Cardiac septum (tissue), 1 donor: ENCODE results near the gene ZBTB47. TPM values are rescaled to one million over a fixed set of nuclear protein-coding genes. Genes with fewer than 3 reads are reported as not detected.
A peak's percentile ranks its signal among the peaks of the same experiment; 100 is the strongest.

Experiments used
- DNase-seq: peaks from one replicate; pipeline ENCODE4 v3.0.0-alpha.2; 2020; ENCODE audit warnings: low spot score
- intact Hi-C: fragments of 100-400 bp; cut with DNase I; formaldehyde crosslinking; loops from one replicate; pipeline ENCODE4 v1.14.0; 2022
- total RNA-seq: library from RNA; stranded (reverse); fragmentation: NEBNext Ultra II Directional; extraction: Animal tissue kit (Norgen Biotek cat#: 25700); gene quantifications from one replicate; pipeline ENCODE4 v1.2.1, GENCODE V29; 2021
- donor health status: DM: no; HTN: no; CAD: no.

The ZBTB47 gene
- total RNA-seq, 1 donor from 2014 or later = 202 TPM

DNA sequence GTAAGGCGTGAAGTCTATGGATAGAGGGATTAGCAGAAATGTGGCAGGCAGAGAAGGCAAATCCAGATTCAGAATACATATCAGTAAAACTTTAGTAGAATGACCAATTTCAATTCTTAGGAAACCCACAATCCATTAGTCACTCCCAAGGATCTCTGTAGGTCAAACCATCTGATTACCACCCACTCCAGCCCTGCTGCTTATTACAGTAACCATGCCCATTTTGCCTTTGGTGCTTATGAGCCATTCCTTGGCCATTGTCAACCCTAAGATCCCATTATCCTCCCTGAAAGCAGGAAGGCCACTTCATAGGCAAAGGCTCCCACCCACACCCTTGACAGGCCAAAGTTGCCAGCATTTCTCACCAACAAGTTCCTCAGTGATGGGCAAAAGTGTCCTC is 26.8 kb downstream of the ZBTB47 start:
- intact Hi-C loops = no loop called here
- DNase-seq = peak; percentile 36

DNA sequence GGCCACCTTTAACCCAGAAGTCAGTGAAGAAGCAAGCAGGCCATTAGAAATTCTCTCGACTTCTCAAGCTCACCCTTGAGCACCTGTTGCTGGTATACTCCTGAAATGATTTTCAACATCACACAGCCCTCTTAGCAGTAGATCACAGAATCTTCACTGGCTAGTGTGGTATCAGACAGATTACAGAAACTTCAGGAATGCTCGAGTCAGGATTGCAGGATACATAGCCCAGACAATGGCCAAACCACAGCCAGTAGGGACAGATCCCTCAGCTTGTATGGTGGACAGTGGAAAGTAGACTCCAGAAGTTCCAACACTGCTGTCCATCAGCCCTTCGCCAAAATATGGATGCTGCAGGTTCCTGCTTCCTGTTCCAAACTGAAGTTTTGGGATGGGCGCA is 27.3 kb downstream of the ZBTB47 start:
- DNase-seq = no peak
- intact Hi-C loops = no loop called here

DNA sequence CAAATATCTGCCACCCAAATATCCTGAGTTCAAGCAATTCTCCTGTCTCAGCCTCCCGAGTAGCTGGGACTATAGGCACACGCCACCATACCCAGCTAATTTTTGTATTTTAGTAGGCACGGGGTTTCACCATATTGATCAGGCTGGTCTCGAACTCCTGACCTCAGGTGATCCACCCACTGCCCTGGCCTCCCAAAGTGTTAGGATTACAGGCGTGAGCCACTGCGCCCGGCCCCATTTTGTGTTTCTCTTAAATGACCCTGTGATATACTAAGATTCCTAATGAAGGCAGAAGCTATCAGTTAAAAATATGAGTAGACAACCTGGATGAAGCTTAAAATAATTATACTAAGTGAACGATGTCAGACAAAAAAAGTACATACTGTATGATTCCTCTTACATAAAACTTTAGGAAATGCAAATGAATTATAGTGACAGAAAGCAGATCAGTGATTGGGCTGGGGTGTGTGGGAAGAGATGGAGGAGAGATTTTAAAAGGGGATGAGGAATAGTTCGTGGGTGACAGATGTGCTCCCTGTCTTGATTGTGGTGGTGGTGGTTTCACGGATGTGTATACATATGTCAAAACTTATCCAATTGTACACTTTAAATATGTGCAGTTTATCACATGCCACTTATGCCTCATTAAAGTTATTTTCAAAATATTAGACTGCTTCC is 28.0 kb downstream of the ZBTB47 start:
- intact Hi-C loops = loop anchor here (2.0 kb wide), 1 partner anchor 27 kb away; no protein-coding TSS in a partner anchor
- DNase-seq = peak; percentile 47

GRCh38 chr3:42682301-42683070 is 29.0 kb downstream of the ZBTB47 start:
- intact Hi-C loops = loop anchor here (2.0 kb wide), 1 partner anchor 28 kb away; no protein-coding TSS in a partner anchor
- DNase-seq = peak; percentile 24

DNA sequence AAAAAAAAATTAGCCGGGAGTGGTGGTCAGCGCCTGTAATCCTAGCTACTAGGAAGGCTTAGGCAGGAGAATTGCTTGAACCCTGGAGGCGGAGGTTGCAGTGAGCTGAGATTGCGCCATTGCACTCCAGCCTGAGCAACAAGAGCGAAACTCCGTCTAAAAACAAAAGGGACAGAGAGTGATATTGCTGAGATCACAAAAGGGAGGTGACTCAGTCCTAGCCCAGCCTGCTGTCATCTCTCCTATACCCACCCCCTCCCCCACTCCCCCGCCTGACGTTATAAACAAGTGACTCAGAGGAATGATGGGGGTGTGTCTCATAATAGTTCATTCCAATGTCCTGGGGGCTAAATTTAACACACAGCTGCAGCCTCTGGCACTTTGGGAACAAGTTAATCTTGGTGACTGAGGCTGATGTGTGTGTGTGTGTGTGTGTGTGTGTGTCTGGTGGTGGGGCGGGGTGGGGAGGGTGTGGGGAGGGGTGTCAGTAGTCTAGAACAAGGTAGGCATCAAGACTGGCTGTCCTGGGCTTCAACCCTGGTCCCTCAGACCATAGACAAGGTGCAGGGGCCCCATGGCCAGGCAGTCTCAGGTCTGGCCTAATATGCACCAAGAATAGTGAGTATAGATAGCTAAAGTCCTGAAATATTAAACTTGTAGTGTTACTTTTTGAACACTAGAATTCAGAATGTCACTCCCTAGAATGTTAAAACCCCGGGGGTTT is 30.5 kb downstream of the ZBTB47 start:
- intact Hi-C loops = loop anchor here (1.0 to 2.0 kb wide), 3 partner anchors 17 to 56 kb away; no protein-coding TSS in a partner anchor

DNA sequence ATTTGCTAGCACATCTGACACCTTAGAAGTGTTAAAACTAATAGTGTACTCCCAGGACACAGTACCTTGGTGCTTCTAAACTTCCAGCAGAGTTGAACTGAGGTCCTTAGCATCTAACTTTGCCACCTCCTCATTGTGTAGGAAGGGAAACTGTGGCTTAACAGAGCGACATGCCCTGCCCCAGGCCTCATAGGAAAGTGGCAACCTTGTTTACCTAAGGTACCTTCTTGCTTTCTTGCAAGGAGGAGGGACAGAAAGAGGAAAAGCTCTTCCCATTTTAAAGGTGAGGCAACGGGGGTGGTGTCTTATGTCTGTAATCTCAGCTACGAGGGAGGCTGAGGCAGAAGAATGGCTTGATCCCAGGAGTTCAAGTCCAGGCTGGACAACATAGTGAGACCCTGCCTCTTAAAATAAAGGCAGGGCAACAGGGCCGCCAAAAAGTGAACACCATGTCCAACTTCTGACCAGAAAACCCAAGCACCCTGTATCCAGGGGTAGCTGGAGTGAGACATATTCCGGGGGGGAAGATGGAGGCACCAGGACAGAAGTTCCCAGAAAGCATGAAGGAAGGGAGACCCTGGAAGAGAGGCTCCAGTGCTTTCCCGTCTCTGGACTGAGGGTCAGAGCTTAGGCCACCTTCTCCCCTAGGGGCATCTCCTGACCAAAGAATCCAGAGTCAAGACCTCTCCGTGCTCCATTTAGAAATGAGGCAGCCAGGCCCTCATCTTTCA is 31.3 kb downstream of the ZBTB47 start:
- intact Hi-C loops = loop anchor here (1.0 to 2.0 kb wide), 2 partner anchors 16 to 56 kb away; no protein-coding TSS in a partner anchor
- peak; percentile 66 for DNase-seq

More for the DNA sequence above, 30.5 kb downstream of the ZBTB47 start:
- peak; percentile 81 for DNase-seq

DNA sequence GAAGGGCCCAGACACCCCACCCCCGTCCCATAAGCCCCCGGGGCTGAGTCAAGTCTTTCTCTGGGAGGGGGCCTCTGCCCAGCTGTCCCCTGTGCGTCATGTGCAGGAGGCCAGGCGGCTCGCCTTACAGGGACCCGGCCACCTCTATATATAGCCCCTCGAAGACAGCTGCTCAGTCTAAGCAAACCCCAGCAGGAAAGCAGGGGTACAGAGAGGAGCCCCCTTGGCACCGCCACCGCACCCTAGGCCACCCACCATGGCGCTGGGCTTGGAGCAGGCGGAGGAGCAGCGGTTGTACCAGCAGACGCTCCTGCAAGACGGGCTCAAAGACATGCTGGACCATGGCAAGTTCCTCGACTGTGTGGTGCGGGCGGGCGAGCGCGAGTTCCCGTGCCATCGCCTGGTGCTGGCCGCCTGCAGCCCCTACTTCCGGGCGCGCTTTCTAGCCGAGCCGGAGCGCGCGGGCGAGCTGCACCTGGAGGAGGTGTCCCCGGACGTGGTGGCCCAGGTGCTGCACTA is 31.9 kb downstream of the ZBTB47 start, which contains the start of gene KLHL40:
Gene KLHL40, plus strand, starts transcription at position 175 of the 519 bp plus-strand sequence. Its CDS starts 82 bp downstream, at position 257.
- intact Hi-C loops = loop anchor here (2.0 kb wide), 1 partner anchor 15 kb away; no protein-coding TSS in a partner anchor
- DNase-seq = peak; percentile 60

DNA sequence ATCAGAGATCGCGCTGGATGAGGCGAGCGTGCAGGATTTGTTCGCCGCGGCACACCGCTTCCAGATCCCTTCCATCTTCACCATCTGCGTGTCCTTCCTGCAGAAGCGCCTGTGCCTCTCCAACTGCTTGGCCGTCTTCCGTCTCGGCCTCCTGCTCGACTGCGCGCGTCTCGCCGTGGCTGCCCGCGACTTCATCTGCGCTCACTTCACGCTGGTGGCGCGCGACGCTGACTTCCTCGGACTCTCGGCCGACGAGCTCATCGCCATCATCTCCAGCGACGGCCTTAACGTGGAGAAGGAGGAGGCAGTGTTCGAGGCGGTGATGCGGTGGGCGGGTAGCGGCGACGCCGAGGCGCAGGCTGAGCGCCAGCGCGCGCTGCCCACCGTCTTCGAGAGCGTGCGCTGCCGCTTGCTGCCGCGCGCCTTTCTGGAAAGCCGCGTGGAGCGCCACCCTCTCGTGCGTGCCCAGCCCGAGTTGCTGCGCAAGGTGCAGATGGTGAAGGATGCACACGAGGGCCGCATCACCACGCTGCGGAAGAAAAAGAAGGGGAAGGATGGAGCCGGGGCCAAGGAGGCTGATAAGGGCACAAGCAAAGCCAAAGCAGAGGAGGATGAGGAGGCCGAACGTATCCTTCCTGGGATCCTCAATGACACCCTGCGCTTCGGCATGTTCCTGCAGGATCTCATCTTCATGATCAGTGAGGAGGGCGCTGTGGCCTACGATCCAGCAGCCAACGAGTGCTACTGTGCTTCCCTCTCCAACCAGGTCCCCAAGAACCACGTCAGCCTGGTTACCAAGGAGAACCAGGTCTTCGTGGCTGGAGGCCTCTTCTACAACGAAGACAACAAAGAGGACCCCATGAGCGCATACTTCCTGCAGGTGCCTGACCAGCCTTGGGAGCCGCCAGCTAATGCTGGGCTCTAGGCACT is 32.7 kb downstream of the ZBTB47 start:
- DNase-seq = peak; percentile 71
- intact Hi-C loops = loop anchor here (2.0 kb wide), 1 partner anchor 15 kb away; no protein-coding TSS in a partner anchor

GRCh38 chr3:42686832-42687650 is 33.5 kb downstream of the ZBTB47 start:
- DNase-seq = peak; percentile 39
- intact Hi-C loops = no loop called here

DNA sequence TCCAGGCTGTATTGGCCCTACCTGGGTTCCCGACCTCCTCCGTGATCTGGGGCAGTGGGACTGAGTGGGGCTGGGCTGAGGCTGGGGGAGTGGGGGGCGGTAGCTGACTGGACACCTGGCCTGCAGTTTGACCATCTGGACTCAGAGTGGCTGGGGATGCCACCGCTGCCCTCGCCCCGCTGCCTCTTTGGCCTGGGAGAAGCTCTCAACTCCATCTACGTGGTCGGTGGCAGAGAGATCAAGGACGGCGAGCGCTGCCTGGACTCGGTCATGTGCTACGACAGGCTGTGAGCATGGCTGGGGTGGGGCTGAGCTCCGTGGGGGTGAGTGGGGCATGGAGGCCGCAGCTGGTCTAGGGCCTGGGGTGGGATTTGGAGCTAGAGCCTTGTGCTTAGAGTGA is 34.5 kb downstream of the ZBTB47 start:
- DNase-seq = peak; percentile 73
- intact Hi-C loops = no loop called here

DNA sequence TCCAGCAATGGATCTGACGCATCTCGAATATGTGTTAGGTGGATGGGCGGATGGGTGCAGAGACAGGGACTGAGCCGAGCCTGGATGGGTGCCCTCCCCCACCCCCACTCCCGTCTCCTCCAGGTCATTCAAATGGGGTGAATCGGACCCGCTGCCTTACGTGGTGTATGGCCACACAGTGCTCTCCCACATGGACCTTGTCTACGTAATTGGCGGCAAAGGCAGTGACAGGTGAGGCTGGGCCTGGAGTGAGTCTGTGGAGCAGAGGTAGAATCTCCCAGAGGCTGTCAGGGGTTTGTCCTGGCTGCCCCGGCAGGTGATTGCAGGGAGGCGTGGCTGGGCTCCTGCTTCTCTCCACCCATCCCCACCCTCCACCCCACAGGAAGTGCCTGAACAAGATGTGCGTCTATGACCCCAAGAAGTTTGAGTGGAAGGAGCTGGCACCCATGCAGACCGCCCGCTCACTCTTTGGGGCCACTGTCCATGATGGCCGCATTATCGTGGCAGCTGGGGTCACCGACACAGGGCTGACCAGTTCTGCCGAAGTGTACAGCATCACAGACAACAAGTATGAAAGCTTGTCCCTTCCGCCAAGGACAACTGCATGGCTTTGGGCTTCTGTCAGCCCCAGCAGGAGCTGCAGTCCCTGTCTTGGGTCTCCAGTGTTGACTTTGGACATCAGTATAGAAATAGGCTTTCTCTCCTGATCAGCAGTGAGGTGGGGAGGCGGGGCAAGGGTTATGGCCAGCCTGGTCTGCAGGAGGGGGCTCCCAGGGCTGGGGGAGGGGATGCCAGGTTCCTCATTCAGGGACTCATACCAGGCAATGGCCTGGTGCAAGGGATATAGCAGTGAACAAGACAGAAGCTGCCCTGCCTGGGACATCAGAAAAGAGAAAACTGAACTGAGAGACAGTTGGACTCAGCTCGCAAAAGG is 35.3 kb downstream of the ZBTB47 start:
- intact Hi-C loops = no loop called here
- peak; percentile 70 for DNase-seq

GRCh38 chr3:42689421-42690014 is 36.0 kb downstream of the ZBTB47 start:
- intact Hi-C loops = no loop called here
- peak; percentile 24 for DNase-seq

- DNase-seq = peak; percentile 31
- intact Hi-C loops = no loop called here
Observed at GRCh38 chr3:42690191-42690590, 36.7 kb downstream of the ZBTB47 start.

- intact Hi-C loops = no loop called here
- peak; percentile 63 for DNase-seq
Observed at GRCh38 chr3:42690766-42691680, 37.5 kb downstream of the ZBTB47 start.
